HG02970 (cell line): ENCODE data around the gene FOXO1.
A peak's percentile ranks its signal among the peaks of the same experiment; 100 is the strongest.

ENCODE experiments used
- ATAC-seq: cut with Tn5 transposase; IDR thresholded peaks from one replicate; pipeline ENCODE4 v1.9.1; 2021; ENCODE audit warnings: mild to moderate bottlenecking, moderate library complexity, moderate number of reproducible peaks; ENCODE audit not compliant: unreplicated experiment, low FRiP score

The FOXO1 gene

DNA sequence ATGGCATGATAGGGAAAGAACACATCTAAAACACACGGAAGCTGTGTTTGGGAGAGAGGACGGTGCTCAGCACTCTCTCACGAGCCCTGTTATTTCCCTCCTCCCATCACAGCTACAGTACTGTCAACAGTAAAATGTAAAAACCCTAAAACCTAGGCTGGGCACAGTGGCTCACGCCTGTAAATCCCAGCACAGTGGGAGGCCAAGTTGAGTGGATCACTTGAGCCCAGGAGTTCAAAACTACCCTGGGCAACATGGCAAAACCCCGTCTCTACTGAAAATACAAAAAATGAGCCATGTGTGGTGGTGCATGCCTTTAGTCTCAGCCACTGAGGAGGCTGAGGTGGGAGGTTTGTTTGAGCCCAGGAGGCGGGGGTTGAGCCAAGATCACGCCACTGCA, 54.8 kb downstream of the FOXO1 start:
- no peak for ATAC-seq

DNA sequence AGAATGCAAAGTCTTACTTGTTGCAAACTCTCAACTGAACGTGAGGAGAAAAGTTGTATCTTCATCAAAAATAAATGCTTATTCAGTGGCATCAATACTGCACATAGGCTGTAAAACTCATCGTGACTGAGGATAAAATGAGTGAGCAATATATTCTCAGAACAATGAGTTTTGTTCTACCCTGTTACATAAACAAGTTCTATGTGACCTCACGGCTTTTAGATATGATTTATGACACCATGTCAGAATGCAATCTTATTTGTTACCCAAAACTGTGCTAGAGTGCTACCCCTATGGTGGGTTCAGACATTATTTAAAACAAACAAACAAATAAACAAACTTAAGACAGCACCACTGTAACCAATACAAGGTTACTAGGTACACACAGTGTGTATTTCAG, 55.4 kb downstream of the FOXO1 start:
- no peak for ATAC-seq

DNA sequence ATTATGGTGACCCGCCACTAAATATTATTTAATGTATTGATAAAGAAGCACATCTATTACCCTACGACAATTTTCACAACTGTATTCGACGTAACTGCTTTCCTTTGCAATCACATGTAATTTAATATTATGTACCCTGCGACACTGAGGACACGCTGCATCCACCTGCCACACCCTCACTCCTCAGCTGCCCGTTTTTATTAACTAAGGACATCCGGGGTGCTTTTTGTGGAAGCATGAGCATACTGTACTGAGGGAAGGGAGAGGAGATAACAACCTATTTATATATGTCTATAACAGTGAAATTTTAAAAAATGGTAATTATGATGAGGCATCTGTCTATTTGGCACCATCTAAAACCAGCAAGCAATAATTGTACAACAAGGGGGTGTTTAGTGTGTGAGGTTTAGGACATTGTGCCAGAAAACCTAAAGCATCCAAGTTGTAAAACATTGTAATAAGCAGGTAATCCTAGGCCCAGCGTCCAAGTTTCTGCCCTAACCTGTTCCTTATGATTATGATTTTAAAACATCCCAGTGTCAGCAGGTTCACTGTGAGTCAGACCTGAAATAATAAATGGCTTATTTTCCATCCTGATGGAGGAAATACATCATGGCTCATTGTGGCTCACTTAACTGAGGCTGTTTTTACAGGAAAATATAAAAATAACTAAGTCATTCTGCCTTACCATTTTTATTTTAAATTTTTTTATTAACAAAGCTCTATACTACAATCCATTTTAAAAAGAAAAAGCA, 56.3 kb downstream of the FOXO1 start:
- ATAC-seq = no peak

DNA sequence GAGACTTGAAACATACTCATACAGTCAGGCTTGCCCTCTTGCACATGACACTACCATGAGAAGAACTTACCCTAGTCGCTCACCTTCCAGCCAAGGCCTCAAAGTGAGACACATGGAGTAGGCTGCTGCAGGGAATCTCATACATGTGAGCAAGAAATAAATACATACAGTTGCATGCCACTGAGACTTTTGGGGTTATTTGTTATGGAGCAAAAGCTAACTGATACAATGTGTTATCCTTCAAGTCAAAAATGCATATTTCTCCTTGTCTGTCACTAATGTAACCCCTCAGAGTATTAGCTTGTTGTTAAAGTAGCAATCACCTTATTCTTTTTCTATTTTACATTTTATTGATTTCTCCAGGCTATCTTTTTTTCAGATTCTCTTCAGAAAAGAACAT, 58.1 kb downstream of the FOXO1 start:
- no peak for ATAC-seq

DNA sequence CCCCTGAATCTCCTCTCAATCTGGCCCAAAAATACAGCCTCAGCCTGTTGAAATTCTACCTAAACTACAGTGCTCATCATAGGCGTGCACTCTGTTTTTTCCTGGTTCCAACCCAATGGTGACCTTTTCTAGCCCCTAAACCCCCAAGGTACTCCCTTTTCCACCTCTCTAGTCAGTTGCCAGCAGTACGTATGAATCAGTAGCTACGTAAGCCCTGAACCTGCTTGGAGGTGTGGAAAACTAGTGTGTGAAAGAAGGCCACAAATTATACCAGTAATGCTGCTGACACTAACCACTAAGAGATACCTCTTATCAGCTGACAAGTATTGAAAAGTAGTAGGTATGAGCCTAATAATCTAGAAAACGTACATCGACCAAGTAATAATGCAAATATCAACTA, 60.9 kb downstream of the FOXO1 start:
- ATAC-seq = no peak

DNA sequence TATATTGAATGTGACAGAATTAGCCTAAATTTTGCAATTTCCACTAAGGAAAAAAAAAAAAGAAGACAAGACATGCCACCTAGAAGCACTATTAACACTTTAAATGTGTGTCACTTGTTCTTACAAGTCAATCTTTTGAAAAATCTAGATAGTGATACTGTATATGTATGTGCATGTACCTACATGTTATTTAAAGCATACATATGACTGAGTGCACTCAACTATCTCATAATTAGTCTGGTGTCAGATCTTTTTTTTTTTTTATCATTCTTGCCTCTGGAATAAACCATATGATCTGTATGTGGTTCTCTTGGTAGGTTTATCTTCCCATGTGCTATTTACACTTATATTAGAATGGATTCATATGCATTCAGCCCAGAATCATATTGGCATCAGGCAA, 62.3 kb downstream of the FOXO1 start:
- no peak for ATAC-seq

DNA sequence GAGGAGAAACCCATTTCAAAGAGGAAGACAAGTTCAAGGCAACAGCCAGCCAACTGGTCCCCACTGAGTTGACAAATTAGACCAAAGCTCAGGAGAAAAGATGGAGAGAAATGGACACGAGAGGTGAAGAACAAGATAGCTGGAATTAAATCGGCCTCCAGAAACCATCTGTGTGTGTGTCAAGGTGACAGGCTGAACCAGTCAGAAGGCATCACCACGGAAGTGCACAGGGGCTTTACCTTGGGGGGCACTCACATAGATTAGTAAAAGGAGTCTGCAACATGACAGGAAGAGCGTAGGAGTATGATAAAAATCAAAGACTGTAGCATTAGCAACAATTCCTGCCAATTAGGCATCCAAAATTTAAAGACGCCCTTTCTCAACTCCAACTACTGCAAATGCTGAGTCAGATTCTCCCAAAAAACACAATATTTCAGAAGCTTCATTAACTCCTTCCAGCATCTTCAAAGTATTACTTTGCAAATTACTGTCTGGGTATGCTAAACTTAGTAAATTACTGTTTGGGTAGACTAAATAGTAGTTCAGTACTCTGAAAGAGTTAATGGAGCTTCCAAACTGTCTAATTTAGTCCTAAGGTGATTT, 66.2 kb downstream of the FOXO1 start:
- ATAC-seq = no peak

DNA sequence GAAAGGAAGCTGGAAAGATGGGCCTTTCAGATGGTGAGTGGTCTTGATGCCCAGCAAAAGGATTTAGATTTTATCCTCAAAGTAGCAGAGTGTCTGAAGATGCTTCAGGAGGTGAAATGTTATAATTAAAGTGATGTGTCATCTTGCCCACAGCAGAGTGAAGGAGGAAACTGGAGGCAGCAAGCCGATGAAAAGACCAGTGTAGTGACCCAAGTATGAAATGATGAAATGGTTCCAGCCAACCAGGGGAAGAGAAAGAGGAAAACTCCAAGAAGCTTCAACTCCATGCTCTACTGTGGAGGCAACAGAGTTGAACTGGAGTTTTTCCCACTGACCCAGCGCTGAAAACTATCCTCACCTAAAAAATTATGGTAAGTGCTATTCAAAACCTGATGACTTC, 66.7 kb downstream of the FOXO1 start:
- ATAC-seq = no peak

DNA sequence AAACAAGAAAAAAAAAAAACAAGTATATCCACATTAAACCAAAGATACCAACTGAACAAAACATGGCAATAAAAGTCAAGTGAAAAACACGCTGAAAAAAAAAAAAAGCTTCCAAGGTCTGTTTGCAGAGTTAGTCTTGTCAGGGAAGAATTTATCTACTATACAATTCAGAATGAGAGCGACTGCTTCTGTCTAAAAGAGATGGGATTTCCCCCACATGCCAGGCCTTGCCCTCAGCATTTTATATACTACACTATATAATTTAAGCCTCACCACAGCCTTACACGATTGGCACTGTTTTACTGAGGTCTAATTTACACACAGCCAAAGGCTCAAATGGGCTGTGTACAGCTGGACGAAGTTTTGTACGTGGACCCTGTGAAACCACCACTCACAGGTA, 67.3 kb downstream of the FOXO1 start:
- ATAC-seq = no peak

DNA sequence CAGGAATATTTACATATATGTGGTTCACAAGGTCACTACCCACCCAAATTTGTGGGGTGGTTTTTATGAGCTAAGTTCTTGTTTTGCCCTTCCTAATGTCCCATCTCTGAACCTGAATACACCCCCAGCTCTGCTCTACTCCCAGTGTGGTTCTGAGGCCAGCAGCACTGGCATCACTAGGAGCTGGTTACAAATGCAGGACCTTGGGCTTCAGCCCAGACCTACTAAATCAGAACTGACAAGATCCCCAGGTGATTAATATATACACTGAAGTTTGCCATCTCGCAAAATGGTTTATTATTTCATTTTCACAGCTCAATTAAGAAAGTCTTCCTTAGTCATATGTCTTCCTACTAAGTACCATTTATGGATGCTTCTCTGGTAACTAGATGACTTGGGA, 67.9 kb downstream of the FOXO1 start:
- no peak for ATAC-seq

DNA sequence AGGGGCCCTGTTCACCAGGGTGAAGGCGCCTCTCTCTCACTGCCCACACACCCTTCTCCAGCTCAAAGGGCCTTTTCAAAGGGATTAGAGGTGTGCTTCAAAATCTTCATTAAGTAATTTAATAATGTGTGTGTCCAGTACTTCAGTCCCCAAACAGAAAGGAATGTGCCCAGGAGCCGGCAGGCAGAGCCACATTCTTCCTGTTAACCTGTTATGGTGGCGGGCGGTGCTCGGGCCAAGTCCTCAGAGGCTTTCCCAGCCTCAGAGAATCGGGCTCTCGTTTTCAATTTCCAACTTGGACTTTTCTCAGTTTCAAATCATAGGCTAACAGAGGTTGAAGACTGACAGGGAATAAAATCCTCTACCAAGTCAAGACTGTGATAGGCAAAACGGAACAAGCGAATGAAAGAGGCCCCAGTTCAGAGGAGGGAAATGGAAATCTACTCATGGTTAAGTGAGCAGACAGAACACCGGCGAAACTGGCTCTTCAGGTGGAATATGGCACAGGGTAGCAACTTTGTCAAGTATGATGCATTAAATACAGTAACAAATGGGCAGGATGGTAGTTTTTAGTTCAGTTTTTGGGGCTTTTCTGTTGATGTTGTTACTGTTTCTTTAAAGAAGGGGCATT, 68.6 kb downstream of the FOXO1 start:
- ATAC-seq = no peak

DNA sequence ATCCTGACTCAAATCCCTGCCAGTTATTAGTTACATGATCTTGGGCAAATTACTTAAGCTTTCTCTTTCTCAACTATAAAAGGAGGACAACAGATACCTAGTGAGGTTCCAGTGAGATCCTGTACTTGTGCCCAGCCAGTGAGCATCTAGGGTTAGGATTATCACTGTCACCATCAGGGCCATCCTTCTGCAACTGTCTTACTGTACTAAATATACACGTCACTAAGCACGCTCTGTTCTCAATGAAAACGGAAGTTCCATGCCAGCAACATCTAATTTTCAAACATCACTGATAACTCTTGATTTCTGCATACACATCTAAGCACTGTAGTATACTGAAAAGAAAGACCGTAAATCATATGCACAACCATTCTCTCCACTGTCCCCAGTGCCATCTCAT, 70.0 kb downstream of the FOXO1 start:
- ATAC-seq = no peak

DNA sequence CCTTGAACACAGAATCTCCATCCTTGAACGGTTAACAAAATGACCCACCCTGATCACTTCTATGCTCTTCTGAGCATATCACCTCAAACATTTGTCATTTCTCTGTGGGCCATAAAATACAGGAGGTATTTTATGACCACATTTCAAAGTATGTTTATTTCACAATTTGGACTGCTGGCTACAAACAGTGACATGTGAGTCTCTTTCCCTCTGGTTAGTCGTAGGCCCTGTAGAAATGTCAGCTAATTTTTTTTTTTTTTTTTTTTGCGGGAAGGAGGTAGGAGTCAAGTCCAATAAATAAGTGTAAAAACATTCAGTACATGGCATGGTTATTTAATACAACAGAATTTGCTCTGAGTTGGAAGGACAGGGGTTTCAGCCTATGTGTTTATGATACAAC, 70.7 kb downstream of the FOXO1 start:
- ATAC-seq = no peak

DNA sequence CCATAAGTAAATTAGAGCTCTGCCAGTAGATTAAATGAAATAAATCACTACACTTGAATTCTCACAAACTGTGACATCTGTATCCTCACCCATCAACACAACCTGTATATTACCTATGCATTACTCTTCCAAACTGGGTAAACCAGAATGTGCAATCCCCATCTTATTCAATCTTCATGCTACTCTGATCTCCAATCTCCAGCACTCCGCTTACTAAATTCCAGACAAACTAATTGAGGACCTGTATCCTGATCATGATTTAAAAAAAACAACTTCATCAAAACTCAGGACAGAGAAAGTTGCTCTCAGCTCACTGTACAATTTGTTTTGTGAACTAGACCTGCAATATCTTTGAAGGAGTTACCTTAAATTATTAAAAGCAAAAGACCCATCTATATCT, 74.4 kb downstream of the FOXO1 start:
- no peak for ATAC-seq

DNA sequence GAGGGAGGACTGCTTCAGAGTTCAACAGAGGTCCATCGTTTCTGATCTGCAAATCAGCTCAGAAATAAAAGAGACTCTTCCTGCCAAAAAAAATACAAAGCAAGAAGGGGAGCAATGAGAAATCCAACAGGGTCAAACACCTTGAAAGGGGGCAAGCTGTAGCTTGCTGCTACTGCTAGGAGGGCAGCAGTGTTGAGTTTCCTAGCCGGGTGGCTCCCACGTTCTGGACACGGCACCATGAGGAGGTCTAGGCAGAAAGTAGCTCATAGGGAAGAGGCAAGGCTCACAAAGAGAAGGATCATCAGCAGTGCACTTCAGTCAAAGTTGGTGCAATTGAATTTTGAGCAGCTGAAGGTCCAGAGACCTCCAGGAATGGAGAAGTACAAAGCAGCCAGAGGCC, 75.3 kb downstream of the FOXO1 start:
- no peak for ATAC-seq

DNA sequence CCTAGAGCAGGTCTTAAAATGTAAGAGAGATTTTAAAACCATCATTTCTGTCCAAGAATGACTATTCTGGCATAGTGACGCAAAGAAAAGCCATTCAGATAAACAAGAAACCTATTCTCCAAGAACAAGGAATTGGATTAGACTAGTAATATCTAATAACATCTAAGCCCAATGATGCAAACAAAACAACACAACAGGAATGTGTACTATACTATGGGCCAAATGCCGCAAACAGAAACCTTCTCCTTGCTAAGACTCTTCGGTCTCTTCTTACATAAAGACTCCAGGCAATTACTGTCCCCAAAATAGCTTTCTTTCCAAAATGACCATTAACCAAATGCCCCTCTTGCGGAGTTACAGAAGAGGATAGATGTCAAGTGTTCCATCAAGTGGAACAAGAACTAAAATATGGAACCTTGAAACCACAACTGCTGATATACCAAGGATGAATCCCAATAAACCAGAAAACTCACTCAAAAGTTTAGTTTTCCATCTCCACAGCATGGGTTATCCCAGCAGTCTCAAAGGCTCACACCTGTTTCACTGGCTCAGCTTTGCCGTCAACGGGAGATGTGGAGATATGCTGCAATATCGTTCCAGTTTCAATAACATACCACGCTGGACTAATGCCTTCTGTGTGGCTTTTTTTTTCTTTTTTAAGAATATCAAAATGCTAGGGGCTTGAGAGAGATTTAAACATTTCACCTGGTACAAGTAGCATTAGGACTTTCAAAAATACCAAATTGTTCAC, 76.2 kb downstream of the FOXO1 start:
- ATAC-seq = peak; percentile 14

DNA sequence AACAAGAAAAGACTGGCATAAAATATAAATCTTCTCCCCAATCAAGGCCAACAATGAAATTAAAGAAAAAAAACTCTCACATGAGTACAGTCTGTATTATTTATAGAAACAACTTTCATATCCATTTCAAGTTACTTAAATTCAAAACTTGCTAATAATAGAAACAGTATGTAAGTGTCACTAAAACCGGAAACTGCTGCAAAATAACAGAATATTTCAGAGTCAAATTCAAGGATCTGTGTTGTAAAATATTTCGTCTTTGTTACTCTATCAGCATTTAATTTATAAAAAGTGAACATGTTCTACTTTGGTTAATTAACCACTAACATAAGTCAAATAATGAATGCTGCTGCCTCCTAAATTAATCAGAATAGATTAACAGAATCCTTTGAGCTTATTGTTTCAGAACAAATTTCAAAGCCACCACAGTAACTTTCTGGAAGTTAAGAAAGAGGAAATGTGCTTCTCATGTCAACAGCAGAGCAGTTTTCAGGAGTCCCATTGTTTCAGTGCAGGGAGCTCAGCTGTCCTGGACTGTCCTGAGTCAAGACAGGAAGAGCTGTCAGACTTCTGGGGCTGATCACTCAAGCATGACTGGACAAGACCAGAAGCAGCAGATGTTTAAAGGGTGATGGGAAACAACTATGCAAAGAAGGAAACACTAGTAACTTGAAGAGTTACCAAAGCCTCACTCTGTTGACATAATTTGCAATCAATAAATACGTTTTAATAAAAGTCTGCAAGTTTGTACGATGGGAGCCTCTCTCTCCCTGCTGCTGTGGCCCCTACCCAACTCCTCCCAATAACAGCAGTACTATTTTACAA, 76.9 kb downstream of the FOXO1 start:
- peak; percentile 84 for ATAC-seq

DNA sequence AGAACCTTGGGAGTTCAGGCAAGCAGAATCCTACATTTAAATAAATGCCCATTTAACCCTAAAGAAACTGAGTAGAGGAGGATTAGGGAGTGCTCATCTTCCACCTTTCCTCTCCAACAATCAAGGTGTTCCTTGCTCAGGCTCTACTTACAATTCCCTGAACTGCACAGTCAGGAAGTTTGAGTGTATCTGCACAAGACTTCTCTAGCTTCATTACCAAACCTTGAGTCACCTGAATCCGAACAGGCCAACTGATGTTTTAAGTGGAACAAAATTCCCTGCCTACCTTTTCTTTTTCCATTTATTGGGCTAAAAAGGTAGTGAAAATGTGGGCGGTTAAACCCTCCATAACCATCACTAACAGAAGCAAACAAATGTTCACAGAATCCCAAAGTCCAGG, 78.3 kb downstream of the FOXO1 start:
- no peak for ATAC-seq

DNA sequence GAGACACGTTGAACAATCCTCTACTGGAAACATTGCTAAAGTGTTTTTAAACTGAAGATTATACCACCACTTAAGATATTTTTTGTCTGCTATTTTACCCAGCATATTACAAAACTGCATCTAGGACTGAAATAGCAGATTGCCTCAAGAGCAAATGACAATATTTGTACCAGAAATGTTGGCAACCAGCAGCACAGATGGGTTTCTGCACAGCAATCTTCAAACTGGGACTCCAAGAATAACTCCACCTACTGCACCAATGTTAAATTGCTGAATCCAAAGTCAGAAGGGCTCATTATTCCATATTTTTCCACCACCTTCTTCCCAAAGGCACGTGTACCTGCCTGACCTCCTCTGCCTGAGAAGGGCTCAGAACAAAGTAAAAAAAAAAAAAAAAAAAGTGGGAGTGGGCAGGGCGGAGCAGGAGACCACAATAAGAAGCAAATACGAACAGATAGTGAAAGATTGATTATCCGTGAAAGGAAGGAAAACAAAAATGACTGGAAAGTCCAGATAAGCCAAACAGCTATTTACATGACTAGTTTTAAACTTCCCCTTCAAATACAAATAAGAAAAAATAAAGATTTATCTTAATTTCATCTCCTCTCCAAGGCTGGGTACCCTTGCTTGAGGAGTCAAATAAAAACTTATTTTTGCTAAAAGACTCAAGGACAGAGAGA, 79.4 kb downstream of the FOXO1 start:
- ATAC-seq = no peak

DNA sequence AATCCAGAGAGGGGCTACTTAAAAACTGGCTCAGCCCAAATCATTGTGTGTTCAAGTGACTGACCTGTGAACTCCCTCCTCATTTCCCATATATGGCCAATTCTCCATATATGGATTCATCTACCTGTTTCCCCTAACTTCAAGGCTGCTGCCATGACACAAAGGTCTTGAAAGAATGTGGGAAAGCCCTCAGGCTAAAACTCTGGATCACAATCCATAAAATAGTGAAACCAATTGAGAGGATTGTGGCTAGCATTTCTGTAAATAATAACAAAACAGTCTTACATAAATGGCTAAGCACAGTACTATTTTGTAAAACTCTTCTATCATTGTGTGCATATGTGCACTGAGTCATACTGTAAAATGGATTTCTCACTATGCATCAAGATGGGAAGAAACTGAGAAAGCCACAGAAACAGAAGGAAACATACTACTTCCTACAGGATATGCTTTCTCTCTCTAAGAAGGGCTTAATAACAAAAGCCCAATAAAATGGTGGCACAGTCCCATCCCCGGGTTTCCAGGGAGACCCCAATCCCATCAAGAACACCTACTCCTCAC, 80.5 kb downstream of the FOXO1 start:
- ATAC-seq = no peak
